ENCODE results near the gene TOMM20. TPM values are rescaled to one million over a fixed set of nuclear protein-coding genes. Genes with fewer than 3 reads are reported as not detected.

TOMM20 gene
- total and polyA plus RNA-seq, 2 experiments from 2014 or later, result 138 to 159 TPM

DNA sequence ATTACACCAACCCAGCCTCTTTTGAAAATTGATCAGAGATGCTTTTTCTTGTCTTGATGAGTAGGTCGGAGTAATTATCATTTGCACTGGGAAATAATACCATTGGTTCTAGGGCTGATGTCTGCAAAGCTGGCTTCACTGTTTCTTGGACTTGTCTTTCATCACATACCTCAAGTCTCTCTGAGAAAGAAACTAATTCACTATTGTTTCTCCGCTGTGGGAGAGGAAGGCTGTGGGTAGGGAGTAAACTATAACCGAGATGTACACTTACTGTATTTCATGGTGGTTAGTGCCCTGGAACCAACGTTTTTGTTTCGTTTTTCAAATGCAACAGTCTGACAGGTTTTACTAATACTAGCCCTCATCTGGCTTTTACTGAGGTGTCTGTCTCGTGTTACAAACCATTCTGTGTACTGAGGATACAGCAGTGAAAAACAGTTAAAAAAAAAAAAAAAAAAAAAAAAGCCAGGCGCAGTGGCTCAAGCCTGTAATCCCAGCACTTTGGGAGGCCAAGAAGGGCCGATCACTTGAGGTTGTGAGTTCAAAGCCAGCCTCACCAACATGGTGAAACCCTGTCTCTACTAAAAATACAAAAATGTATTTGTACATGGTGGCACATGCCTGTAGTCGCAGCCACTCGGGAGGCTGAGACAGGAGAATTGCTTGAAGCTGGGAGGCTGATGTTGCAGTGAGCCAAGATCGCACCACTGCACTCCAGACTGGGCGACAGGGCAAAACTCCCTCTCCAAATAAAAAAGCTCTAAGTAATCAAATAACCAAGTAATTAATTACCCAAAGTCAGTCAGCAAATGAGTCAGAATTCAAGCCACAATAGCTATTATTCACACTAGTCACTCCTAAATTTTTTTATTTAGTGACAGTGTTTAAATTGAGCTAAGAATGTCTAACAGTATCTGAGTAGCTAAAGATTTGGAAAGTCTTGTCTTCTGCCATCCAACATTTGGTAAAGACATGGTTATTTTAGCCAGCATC, 23.3 kb downstream of the TOMM20 start (continued):
- TF ChIP-seq, protein P1, sequence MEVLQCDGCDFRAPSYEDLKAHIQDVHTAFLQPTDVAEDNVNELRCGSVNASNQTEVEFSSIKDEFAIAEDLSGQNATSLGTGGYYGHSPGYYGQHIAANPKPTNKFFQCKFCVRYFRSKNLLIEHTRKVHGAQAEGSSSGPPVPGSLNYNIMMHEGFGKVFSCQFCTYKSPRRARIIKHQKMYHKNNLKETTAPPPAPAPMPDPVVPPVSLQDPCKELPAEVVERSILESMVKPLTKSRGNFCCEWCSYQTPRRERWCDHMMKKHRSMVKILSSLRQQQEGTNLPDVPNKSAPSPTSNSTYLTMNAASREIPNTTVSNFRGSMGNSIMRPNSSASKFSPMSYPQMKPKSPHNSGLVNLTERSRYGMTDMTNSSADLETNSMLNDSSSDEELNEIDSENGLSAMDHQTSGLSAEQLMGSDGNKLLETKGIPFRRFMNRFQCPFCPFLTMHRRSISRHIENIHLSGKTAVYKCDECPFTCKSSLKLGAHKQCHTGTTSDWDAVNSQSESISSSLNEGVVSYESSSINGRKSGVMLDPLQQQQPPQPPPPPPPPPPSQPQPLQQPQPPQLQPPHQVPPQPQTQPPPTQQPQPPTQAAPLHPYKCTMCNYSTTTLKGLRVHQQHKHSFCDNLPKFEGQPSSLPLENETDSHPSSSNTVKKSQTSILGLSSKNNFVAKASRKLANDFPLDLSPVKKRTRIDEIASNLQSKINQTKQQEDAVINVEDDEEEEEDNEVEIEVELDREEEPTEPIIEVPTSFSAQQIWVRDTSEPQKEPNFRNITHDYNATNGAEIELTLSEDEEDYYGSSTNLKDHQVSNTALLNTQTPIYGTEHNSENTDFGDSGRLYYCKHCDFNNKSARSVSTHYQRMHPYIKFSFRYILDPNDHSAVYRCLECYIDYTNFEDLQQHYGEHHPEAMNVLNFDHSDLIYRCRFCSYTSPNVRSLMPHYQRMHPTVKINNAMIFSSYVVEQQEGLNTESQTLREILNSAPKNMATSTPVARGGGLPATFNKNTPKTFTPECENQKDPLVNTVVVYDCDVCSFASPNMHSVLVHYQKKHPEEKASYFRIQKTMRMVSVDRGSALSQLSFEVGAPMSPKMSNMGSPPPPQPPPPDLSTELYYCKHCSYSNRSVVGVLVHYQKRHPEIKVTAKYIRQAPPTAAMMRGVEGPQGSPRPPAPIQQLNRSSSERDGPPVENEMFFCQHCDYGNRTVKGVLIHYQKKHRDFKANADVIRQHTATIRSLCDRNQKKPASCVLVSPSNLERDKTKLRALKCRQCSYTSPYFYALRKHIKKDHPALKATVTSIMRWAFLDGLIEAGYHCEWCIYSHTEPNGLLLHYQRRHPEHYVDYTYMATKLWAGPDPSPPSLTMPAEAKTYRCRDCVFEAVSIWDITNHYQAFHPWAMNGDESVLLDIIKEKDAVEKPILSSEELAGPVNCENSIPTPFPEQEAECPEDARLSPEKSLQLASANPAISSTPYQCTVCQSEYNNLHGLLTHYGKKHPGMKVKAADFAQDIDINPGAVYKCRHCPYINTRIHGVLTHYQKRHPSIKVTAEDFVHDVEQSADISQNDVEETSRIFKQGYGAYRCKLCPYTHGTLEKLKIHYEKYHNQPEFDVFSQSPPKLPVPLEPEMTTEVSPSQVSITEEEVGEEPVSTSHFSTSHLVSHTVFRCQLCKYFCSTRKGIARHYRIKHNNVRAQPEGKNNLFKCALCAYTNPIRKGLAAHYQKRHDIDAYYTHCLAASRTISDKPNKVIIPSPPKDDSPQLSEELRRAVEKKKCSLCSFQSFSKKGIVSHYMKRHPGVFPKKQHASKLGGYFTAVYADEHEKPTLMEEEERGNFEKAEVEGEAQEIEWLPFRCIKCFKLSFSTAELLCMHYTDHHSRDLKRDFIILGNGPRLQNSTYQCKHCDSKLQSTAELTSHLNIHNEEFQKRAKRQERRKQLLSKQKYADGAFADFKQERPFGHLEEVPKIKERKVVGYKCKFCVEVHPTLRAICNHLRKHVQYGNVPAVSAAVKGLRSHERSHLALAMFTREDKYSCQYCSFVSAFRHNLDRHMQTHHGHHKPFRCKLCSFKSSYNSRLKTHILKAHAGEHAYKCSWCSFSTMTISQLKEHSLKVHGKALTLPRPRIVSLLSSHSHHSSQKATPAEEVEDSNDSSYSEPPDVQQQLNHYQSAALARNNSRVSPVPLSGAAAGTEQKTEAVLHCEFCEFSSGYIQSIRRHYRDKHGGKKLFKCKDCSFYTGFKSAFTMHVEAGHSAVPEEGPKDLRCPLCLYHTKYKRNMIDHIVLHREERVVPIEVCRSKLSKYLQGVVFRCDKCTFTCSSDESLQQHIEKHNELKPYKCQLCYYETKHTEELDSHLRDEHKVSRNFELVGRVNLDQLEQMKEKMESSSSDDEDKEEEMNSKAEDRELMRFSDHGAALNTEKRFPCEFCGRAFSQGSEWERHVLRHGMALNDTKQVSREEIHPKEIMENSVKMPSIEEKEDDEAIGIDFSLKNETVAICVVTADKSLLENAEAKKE (CRISPR knock-in tag; IDR thresholded peaks at IDR 0.05), result no peak
- TF ChIP-seq EZH2phosphoT487 (IDR thresholded peaks at IDR 0.05; ENCODE audit: unreplicated experiment) (no peak), POLR2AphosphoS5 (IDR thresholded peaks at IDR 0.05; ENCODE audit: low read depth) (no peak), ZNF331 (CRISPR knock-in tag; IDR thresholded peaks at IDR 0.05; ENCODE audit: low read depth) (no peak)

DNA sequence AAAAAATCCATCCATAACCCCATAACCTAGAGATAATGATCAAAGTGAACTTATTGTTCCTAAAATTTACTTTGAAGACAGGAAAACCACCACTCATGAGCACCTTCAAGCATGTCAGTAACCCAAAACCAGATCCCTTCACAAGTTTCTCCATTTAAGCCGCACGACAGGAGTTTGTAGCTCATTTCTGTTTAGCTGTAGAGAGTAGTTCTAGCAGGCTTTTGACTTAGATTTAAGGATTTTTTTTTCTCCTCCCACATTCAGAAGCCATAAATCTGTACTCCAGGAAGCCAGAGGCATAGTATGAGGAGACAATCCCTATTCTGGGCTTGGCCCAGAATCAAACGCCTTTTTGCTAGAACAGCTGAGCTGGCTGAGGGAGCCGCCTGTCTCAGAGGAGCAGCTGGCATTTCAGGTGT, 25.6 kb downstream of the TOMM20 start:
- peaks cover 4% of the 10 kb centered on the region; the same call in 1 of the 3 replicates for H3K36me3 Mint-ChIP-seq (ENCODE audit: low read depth)
- ATAC-seq, result no peak
- no peak for DNase-seq (ENCODE audit: low spot score)
- no peak overlapping the region for H3K4me3 Mint-ChIP-seq
- Histone ChIP-seq H3K79me2 (replicated peaks; ENCODE audit: insufficient read depth) (no peaks in the 10 kb centered on the region), H3K27me3 (ENCODE audit: insufficient read depth) (no peaks in the 10 kb centered on the region), H3K4me3 (no peak overlapping the region), H4K20me1 (replicated peaks; ENCODE audit: insufficient read depth) (no peaks in the 10 kb centered on the region; the same call in 1 of the 2 replicates), H3F3A (replicated peaks; ENCODE audit: low read depth) (peaks cover 16% of the 10 kb centered on the region), H3K4me1 (ENCODE audit: insufficient read depth) (peaks cover 14% of the 10 kb centered on the region), H3K4me2 (no peak overlapping the region), H3K9me2 (ENCODE audit: insufficient read depth) (no peaks in the 10 kb centered on the region), H3K27ac (ENCODE audit: low read depth) (no peak overlapping the region), H2AFZ (no peak overlapping the region), H3K36me3 (ENCODE audit: insufficient read depth) (no peaks in the 10 kb centered on the region)
- no peak overlapping the region for H3K27ac Mint-ChIP-seq
- peaks cover 15% of the 10 kb centered on the region for H3K4me1 Mint-ChIP-seq
- no peaks in the 10 kb centered on the region for H3K9me3 Mint-ChIP-seq
- peaks cover 10% of the 10 kb centered on the region for H3K27me3 Mint-ChIP-seq (ENCODE audit: insufficient read depth, low read depth, poor library complexity)
- no peak for TF ChIP-seq CREB1 (CRISPR knock-in tag; IDR thresholded peaks at IDR 0.05; ENCODE audit: low read depth)
- TF ChIP-seq, protein P1 (CRISPR knock-in tag; IDR thresholded peaks at IDR 0.05), result no peak
